ENCODE data around the gene AFF1.
A peak's percentile ranks its signal among the peaks of the same experiment; 100 is the strongest.

AFF1 gene

GRCh38 chr4:86921608-86922252 lies 13.1 kb upstream of the AFF1 start:
- TF ChIP-seq CTCF (IDR thresholded peaks at IDR 0.05; ENCODE audit: control insufficient read depth, insufficient read depth, low read depth, low read length, missing control alignments), result no peak
- DNase-seq (ENCODE audit: low read depth), result no peak
- H3K4me3 ChIP-seq (ENCODE audit: control insufficient read depth, low read depth, low read length), result no peak overlapping the region

GRCh38 chr4:86924811-86925210 lies 10.0 kb upstream of the AFF1 start:
- no peak for DNase-seq (ENCODE audit: low read depth)

GRCh38 chr4:86926435-86927086 lies 8.2 kb upstream of the AFF1 start:
- DNase-seq (ENCODE audit: low read depth), result no peak
- no peak overlapping the region for H3K4me3 ChIP-seq (ENCODE audit: control insufficient read depth, low read depth, low read length)

More at GRCh38 chr4:86924811-86925210, 10.0 kb upstream of the AFF1 start:
- no peak for TF ChIP-seq CTCF (IDR thresholded peaks at IDR 0.05; ENCODE audit: control insufficient read depth, insufficient read depth, low read depth, low read length, missing control alignments)
- no peak overlapping the region for H3K4me3 ChIP-seq (ENCODE audit: control insufficient read depth, low read depth, low read length)

GRCh38 chr4:86927843-86928395 lies 6.9 kb upstream of the AFF1 start:
- TF ChIP-seq CTCF (IDR thresholded peaks at IDR 0.05; ENCODE audit: control insufficient read depth, insufficient read depth, low read depth, low read length, missing control alignments), result no peak
- H3K4me3 ChIP-seq (ENCODE audit: control insufficient read depth, low read depth, low read length), result no peak overlapping the region
- peak; percentile 82 for DNase-seq (ENCODE audit: low read depth)

More at GRCh38 chr4:86926435-86927086, 8.2 kb upstream of the AFF1 start:
- TF ChIP-seq CTCF (IDR thresholded peaks at IDR 0.05; ENCODE audit: control insufficient read depth, insufficient read depth, low read depth, low read length, missing control alignments), result no peak

- no peak for TF ChIP-seq CTCF (IDR thresholded peaks at IDR 0.05; ENCODE audit: control insufficient read depth, insufficient read depth, low read depth, low read length, missing control alignments)
- no peak overlapping the region for H3K4me3 ChIP-seq (ENCODE audit: control insufficient read depth, low read depth, low read length)
- no peak for DNase-seq (ENCODE audit: low read depth)
These were observed 6.2 kb upstream of the AFF1 start for GRCh38 chr4:86928400-86929255.

GRCh38 chr4:86934147-86934770 lies 552 bp upstream of the AFF1 start:
- H3K4me3 ChIP-seq (ENCODE audit: control insufficient read depth, low read depth, low read length), result peak overlapping the region; percentile 96
- TF ChIP-seq CTCF (IDR thresholded peaks at IDR 0.05; ENCODE audit: control insufficient read depth, insufficient read depth, low read depth, low read length, missing control alignments), result no peak
- no peak for DNase-seq (ENCODE audit: low read depth)

Measured in AG09309 (cell line).